HCT116 (cell line): ENCODE measurements around the gene TYW5. TPM values are rescaled to one million over a fixed set of nuclear protein-coding genes. Genes with fewer than 3 reads are reported as not detected.

ENCODE experiments used
- ATAC-seq: fragments of 200-7000 bp; cut with Tn5 transposase; 2 replicates; pipeline ENCODE4 v1.9.1; 2020; ENCODE audit warnings: mild to moderate bottlenecking, moderate library complexity
- BruUV-seq: library from RNA; stranded (reverse); fragments of 400-500 nt; replicated peaks from 2 replicates; lab custom pipeline; 2021; lab: Mats Ljungman, UMichigan
- CTCF ChIA-PET: fragments of 300-600 bp; sonication (Branson Sonifier 250); formaldehyde crosslinking; loops from one replicate; lab custom pipeline; 2021; ENCODE audit warnings: antibody characterized with exemption; lab: Charles Lee
- POLR2A ChIA-PET: fragments of 300-600, 350-600 bp; sonication (Branson Sonifier 250); formaldehyde crosslinking; loops from one replicate; lab custom pipeline; 2021; ENCODE audit warnings: antibody characterized with exemption; lab: Charles Lee
- RAD21 ChIA-PET, 2 experiments: fragments of 300-600 bp; sonication (Branson Sonifier 250); formaldehyde crosslinking; loops; one replicate each; lab custom pipeline; 2023; ENCODE audit warnings: low total read pairs in 2 of 2; ENCODE audit not compliant: uncharacterized antibody in 2 of 2, unreplicated experiment in 2 of 2, low non-redundant PET in 1 of 2; lab: Charles Lee
- DNase-seq: peaks from one replicate; pipeline ENCODE4 v3.0.0-alpha.2; 2010; ENCODE audit warnings: low read depth, low spot score
- H2AFZ ChIP-seq: fragments of 200-600 bp; shearing (Covaris generic), sonication (generic); 2 replicates; pipeline ENCODE4 v1.6.1; 2017; ENCODE audit warnings: low read depth, mixed run types, mixed read lengths, antibody characterized with exemption, low read length; ENCODE audit not compliant: poor library complexity, severe bottlenecking
- H3K27ac ChIP-seq: 2 replicates; pipeline ENCODE4 v1.5.1; 2012; ENCODE audit warnings: low read depth, low read length
- H3K27me3 ChIP-seq: fragments of 200-600 bp; sonication (generic); 2 replicates; pipeline ENCODE4 v1.6.1; 2016; ENCODE audit warnings: mixed run types, low read length, mixed read lengths; ENCODE audit not compliant: insufficient read depth
- H3K36me3 ChIP-seq, 2 experiments: fragments of 200-500 bp in 1 of 2; fragments of 200-600 bp in 1 of 2; sonication (Bioruptor generic) in 1 of 2; sonication (generic) in 1 of 2; 2 replicates each; pipeline versions ENCODE4 v1.5.1 to v1.6.1; 2014 to 2016; ENCODE audit warnings: low read length in 2 of 2, inconsistent platforms in 1 of 2, mixed read lengths in 1 of 2, mixed run types in 1 of 2; ENCODE audit not compliant: insufficient read depth in 2 of 2, control insufficient read depth in 1 of 2
- H3K4me1 ChIP-seq, 2 experiments: fragments of 200-600 bp in 1 of 2; sonication (generic) in 1 of 2; 2 replicates each; pipeline versions ENCODE4 v1.5.1 to v1.6.1; 2012 to 2017; ENCODE audit warnings: low read length in 2 of 2, inconsistent platforms in 1 of 2, mild to moderate bottlenecking in 1 of 2, mixed read lengths in 1 of 2, mixed run types in 1 of 2, moderate library complexity in 1 of 2; ENCODE audit not compliant: insufficient read depth in 2 of 2, control insufficient read depth in 1 of 2
- H3K4me2 ChIP-seq: fragments of 200-600 bp; sonication (generic); 2 replicates; pipeline ENCODE4 v1.6.1; 2017; ENCODE audit warnings: mixed run types, low read length, mixed read lengths
- H3K4me3 ChIP-seq, 2 experiments: fragments of 200-600 bp in 1 of 2; sonication (generic) in 1 of 2; replicated peaks in 1 of 2; 2 replicates each; pipeline ENCODE4 v1.5.1; 2011 to 2016; ENCODE audit warnings: low read length in 2 of 2, control low read depth in 1 of 2, low read depth in 1 of 2, mild to moderate bottlenecking in 1 of 2, mixed read lengths in 1 of 2, mixed run types in 1 of 2
- H3K79me2 ChIP-seq: fragments of 200-600 bp; sonication (generic); 2 replicates; pipeline ENCODE4 v1.6.1; 2017; ENCODE audit warnings: mild to moderate bottlenecking, mixed run types, low read length, moderate library complexity, mixed read lengths; ENCODE audit not compliant: insufficient read depth
- H3K9ac ChIP-seq: fragments of 200-600 bp; sonication (generic); 2 replicates; pipeline ENCODE4 v1.6.1; 2016; ENCODE audit warnings: low read length, mixed read lengths
- H3K9me2 ChIP-seq: fragments of 200-600 bp; sonication (generic), shearing (Covaris generic); 2 replicates; pipeline ENCODE4 v1.6.1; 2017; ENCODE audit warnings: mixed run types, mild to moderate bottlenecking, moderate library complexity; ENCODE audit not compliant: insufficient read depth
- H3K9me3 ChIP-seq, 2 experiments: fragments of 200-500 bp in 1 of 2; fragments of 200-600 bp in 1 of 2; sonication (Bioruptor generic) in 1 of 2; sonication (generic) in 1 of 2; 2 replicates each; pipeline ENCODE4 v1.6.1; 2014 to 2017; ENCODE audit warnings: low read length in 2 of 2, mixed read lengths in 2 of 2, inconsistent platforms in 1 of 2, low read depth in 1 of 2, mild to moderate bottlenecking in 1 of 2, mixed run types in 1 of 2, moderate library complexity in 1 of 2; ENCODE audit not compliant: control insufficient read depth in 1 of 2, insufficient read depth in 1 of 2
- H4K20me1 ChIP-seq: fragments of 200-600 bp; sonication (generic), shearing (Covaris generic); 2 replicates; pipeline ENCODE4 v1.6.1; 2017; ENCODE audit warnings: mixed run types, mild to moderate bottlenecking, moderate library complexity; ENCODE audit not compliant: insufficient read depth
- CEBPB ChIP-seq: IDR thresholded peaks from 2 replicates; pipeline ENCODE4 v1.6.1; 2012; ENCODE audit warnings: low read depth
- EZH2 ChIP-seq: fragments of 200-600 bp; sonication (generic); IDR thresholded peaks from 2 replicates; pipeline ENCODE4 v1.6.1; 2017; ENCODE audit warnings: antibody characterized with exemption, mixed run types
- EZH2phosphoT487 ChIP-seq: fragments of 200-600 bp; IDR thresholded peaks from 2 replicates; pipeline ENCODE4 v1.6.1; 2018; ENCODE audit warnings: antibody characterized with exemption, borderline replicate concordance
- FOSL1 ChIP-seq: IDR thresholded peaks from 2 replicates; pipeline ENCODE4 v1.6.1; 2012; ENCODE audit warnings: low read depth
- JUND ChIP-seq: IDR thresholded peaks from 2 replicates; pipeline ENCODE4 v1.6.1; 2012
- POLR2A ChIP-seq: IDR thresholded peaks from 2 replicates; pipeline ENCODE4 v1.7.0; 2011; ENCODE audit warnings: borderline replicate concordance; ENCODE audit not compliant: insufficient read depth, insufficient read length; ENCODE audit errors: extremely low read depth
- RAD21 ChIP-seq: IDR thresholded peaks from 2 replicates; pipeline ENCODE4 v1.6.1; 2012; ENCODE audit warnings: low read depth, mild to moderate bottlenecking
- SIN3A ChIP-seq: IDR thresholded peaks from 2 replicates; pipeline ENCODE4 v1.6.1; 2012; ENCODE audit warnings: low read depth
- SP1 ChIP-seq: IDR thresholded peaks from 2 replicates; pipeline ENCODE4 v1.6.1; 2012; ENCODE audit warnings: low read depth
- SRF ChIP-seq: IDR thresholded peaks from 2 replicates; pipeline ENCODE4 v1.6.1; 2012; ENCODE audit warnings: low read depth
- YY1 ChIP-seq: IDR thresholded peaks from 2 replicates; pipeline ENCODE4 v1.6.1; 2011; ENCODE audit warnings: low read length, low read depth, moderate library complexity, mild to moderate bottlenecking; ENCODE audit not compliant: insufficient replicate concordance; ENCODE audit errors: extremely low read depth
- ZFX ChIP-seq: fragments of 450-650 bp; IDR thresholded peaks from 2 replicates; pipeline ENCODE4 v1.6.1; 2017
- ZNF274 ChIP-seq: fragments of 200-500 bp; sonication (Bioruptor generic); IDR thresholded peaks from 2 replicates; pipeline ENCODE4 v1.6.1; 2014; ENCODE audit warnings: mild to moderate bottlenecking, low read depth, low read length, inconsistent platforms
- intact Hi-C: fragments of 100-400 bp; cut with micrococcal nuclease; formaldehyde crosslinking; loops from 2 replicates; pipeline ENCODE4 v1.10.0; 2022
- total RNA-seq: library from RNA; stranded (reverse); gene quantifications from one replicate; pipeline ENCODE4 v1.2.1, GENCODE V29; 2021; ENCODE audit not compliant: unreplicated experiment
- TF ChIP-seq, protein P1 (sequence below), 3 experiments: fragments of 200-600 bp in 1 of 3; sonication (generic) in 1 of 3; IDR thresholded peaks in 2 of 3; conservative IDR thresholded peaks in 1 of 3; 2 replicates each; pipeline ENCODE4 v1.5.1; 2012 to 2017; ENCODE audit warnings: low read depth in 2 of 3, low read length in 2 of 3, antibody characterized with exemption in 1 of 3, borderline replicate concordance in 1 of 3, control low read depth in 1 of 3, mild to moderate bottlenecking in 1 of 3, mixed read lengths in 1 of 3, mixed run types in 1 of 3, moderate library complexity in 1 of 3; ENCODE audit not compliant: insufficient read depth in 1 of 3
- TF ChIP-seq, protein P2 (sequence below): IDR thresholded peaks from 2 replicates; pipeline ENCODE4 v1.6.1; 2012
- TF ChIP-seq, protein P3 (sequence below): IDR thresholded peaks from 2 replicates; pipeline ENCODE4 v1.6.1; 2012
- TF ChIP-seq, protein P4 (sequence below): IDR thresholded peaks from 2 replicates; pipeline ENCODE4 v1.6.1; 2011; ENCODE audit warnings: mild to moderate bottlenecking, low read length, moderate library complexity; ENCODE audit not compliant: insufficient replicate concordance; ENCODE audit errors: extremely low read depth

The TYW5 gene
- total RNA-seq, 1 experiment from 2014 or later: 7.7 TPM

DNA sequence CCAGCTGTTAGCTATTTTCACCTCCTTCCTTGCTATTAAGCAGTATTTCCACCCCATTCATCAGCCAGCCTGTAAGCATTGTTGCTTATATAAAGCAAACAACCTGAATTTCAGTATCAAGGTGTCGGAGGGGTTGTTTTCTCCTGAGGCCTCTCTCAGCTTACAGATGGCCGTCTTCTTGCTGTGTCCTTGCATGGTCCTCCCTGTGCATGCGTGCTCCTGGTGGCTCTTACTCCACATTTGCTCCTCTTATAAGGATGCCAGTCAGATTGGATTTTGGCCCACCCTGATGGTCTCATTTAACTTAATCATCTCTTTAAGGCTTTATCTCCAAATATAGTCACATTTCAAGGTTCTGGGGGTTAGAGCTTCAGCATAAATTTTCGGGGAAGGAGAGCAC, 2.7 kb upstream of the TYW5 start:
- TF ChIP-seq JUND (no peak), SP1 (no peak), SIN3A (no peak), ZFX (no peak), EZH2phosphoT487 (no peak), YY1 (no peak), EZH2 (no peak), RAD21 (no peak), POLR2A (no peak), FOSL1 (no peak), SRF (no peak), CEBPB (no peak), ZNF274 (no peak)
- TF ChIP-seq, protein P1, sequence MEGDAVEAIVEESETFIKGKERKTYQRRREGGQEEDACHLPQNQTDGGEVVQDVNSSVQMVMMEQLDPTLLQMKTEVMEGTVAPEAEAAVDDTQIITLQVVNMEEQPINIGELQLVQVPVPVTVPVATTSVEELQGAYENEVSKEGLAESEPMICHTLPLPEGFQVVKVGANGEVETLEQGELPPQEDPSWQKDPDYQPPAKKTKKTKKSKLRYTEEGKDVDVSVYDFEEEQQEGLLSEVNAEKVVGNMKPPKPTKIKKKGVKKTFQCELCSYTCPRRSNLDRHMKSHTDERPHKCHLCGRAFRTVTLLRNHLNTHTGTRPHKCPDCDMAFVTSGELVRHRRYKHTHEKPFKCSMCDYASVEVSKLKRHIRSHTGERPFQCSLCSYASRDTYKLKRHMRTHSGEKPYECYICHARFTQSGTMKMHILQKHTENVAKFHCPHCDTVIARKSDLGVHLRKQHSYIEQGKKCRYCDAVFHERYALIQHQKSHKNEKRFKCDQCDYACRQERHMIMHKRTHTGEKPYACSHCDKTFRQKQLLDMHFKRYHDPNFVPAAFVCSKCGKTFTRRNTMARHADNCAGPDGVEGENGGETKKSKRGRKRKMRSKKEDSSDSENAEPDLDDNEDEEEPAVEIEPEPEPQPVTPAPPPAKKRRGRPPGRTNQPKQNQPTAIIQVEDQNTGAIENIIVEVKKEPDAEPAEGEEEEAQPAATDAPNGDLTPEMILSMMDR (IDR thresholded peaks at IDR 0.05 in 2 of 3, conservative IDR thresholded peaks at IDR 0.05 in 1 of 3; ENCODE audit: borderline replicate concordance in 1 of 3, insufficient read depth in 1 of 3, low read depth in 2 of 3, low read length in 2 of 3): no peak
- TF ChIP-seq, protein P2, sequence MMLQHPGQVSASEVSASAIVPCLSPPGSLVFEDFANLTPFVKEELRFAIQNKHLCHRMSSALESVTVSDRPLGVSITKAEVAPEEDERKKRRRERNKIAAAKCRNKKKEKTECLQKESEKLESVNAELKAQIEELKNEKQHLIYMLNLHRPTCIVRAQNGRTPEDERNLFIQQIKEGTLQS: no peak
- TF ChIP-seq, protein P3, sequence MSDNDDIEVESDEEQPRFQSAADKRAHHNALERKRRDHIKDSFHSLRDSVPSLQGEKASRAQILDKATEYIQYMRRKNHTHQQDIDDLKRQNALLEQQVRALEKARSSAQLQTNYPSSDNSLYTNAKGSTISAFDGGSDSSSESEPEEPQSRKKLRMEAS: no peak
- TF ChIP-seq, protein P4, sequence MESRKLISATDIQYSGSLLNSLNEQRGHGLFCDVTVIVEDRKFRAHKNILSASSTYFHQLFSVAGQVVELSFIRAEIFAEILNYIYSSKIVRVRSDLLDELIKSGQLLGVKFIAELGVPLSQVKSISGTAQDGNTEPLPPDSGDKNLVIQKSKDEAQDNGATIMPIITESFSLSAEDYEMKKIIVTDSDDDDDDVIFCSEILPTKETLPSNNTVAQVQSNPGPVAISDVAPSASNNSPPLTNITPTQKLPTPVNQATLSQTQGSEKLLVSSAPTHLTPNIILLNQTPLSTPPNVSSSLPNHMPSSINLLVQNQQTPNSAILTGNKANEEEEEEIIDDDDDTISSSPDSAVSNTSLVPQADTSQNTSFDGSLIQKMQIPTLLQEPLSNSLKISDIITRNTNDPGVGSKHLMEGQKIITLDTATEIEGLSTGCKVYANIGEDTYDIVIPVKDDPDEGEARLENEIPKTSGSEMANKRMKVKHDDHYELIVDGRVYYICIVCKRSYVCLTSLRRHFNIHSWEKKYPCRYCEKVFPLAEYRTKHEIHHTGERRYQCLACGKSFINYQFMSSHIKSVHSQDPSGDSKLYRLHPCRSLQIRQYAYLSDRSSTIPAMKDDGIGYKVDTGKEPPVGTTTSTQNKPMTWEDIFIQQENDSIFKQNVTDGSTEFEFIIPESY: no peak
- H3K4me2 ChIP-seq: no peak overlapping the region
- peaks cover 7 to 16% of the 10 kb centered on the region in 2 experiments; a peak in 2 of 4 replicates for H3K4me1 ChIP-seq
- no peak overlapping the region for H2AFZ ChIP-seq
- intact Hi-C loops: no loop called here
- no peaks in the 10 kb centered on the region for H3K9me2 ChIP-seq
- CTCF ChIA-PET: no interaction called here
- RAD21 ChIA-PET: no interaction called here
- DNase-seq: no peak
- H3K9ac ChIP-seq: no peak overlapping the region
- BruUV-seq: no TSS peak
- no peaks in the 10 kb centered on the region for H3K27me3 ChIP-seq
- no peak for ATAC-seq
- no peak overlapping the region for H3K4me3 ChIP-seq
- H3K27ac ChIP-seq: no peak overlapping the region
- H3K36me3 ChIP-seq: peaks cover 22 to 23% of the 10 kb centered on the region in 2 experiments; a peak in 3 of 4 replicates
- H4K20me1 ChIP-seq: no peaks in the 10 kb centered on the region
- peaks cover 70% of the 10 kb centered on the region for H3K79me2 ChIP-seq
- POLR2A ChIA-PET: no interaction called here
- no peaks in the 10 kb centered on the region for H3K9me3 ChIP-seq
